ENCODE measurements around the gene USP47.

Gene USP47

GRCh38 chr11:11807811-11808782 lies 33.7 kb upstream of the USP47 start:
- no peak for FAIRE-seq
- no peak for TF ChIP-seq CTCF (IDR thresholded peaks at IDR 0.05; ENCODE audit: insufficient read depth, missing control alignments)
- no peak for DNase-seq (ENCODE audit: insufficient read length, low spot score)

- no peak for DNase-seq (ENCODE audit: insufficient read length, low spot score)
- no peak for TF ChIP-seq CTCF (IDR thresholded peaks at IDR 0.05; ENCODE audit: insufficient read depth, missing control alignments)
- no peak for FAIRE-seq
Observed at GRCh38 chr11:11808992-11809615, 32.7 kb upstream of the USP47 start.

GRCh38 chr11:11810764-11811726 lies 30.7 kb upstream of the USP47 start:
- no peak for TF ChIP-seq CTCF (IDR thresholded peaks at IDR 0.05; ENCODE audit: insufficient read depth, missing control alignments)
- DNase-seq (ENCODE audit: insufficient read length, low spot score) (no peak), FAIRE-seq (no peak)

GRCh38 chr11:11813288-11813962 lies 28.3 kb upstream of the USP47 start:
- no peak for DNase-seq (ENCODE audit: insufficient read length, low spot score)
- no peak for TF ChIP-seq CTCF (IDR thresholded peaks at IDR 0.05; ENCODE audit: insufficient read depth, missing control alignments)
- no peak for FAIRE-seq

- DNase-seq (ENCODE audit: insufficient read length, low spot score): no peak
- no peak for TF ChIP-seq CTCF (IDR thresholded peaks at IDR 0.05; ENCODE audit: insufficient read depth, missing control alignments)
Observed at GRCh38 chr11:11814614-11815452, 26.9 kb upstream of the USP47 start.

More at GRCh38 chr11:11814614-11815452, 26.9 kb upstream of the USP47 start:
- no peak for FAIRE-seq

Measured in D721Med (cell line).